SIG-M5 treated with dmso at 0.1 percent for 504 hours (cell line): ENCODE results near the gene PRKRIP1.
A peak's percentile ranks its signal among the peaks of the same experiment; 100 is the strongest.
"Not testable (repeated sequence)": the region's sequence is repeated elsewhere in the genome, so short reads cannot be mapped to it uniquely, and the experiment has no call there.

Source experiments
- DNase-seq: peaks from one replicate; lab custom pipeline; 2025; ENCODE audit not compliant: unreplicated experiment; lab: John Stamatoyannopoulos, UW

The PRKRIP1 gene

GRCh38 chr7:102429141-102429899, 33.2 kb downstream of the PRKRIP1 start:
- DNase-seq = no peak

GRCh38 chr7:102431617-102432298, 35.6 kb downstream of the PRKRIP1 start:
- DNase-seq = peak; percentile 3

DNA sequence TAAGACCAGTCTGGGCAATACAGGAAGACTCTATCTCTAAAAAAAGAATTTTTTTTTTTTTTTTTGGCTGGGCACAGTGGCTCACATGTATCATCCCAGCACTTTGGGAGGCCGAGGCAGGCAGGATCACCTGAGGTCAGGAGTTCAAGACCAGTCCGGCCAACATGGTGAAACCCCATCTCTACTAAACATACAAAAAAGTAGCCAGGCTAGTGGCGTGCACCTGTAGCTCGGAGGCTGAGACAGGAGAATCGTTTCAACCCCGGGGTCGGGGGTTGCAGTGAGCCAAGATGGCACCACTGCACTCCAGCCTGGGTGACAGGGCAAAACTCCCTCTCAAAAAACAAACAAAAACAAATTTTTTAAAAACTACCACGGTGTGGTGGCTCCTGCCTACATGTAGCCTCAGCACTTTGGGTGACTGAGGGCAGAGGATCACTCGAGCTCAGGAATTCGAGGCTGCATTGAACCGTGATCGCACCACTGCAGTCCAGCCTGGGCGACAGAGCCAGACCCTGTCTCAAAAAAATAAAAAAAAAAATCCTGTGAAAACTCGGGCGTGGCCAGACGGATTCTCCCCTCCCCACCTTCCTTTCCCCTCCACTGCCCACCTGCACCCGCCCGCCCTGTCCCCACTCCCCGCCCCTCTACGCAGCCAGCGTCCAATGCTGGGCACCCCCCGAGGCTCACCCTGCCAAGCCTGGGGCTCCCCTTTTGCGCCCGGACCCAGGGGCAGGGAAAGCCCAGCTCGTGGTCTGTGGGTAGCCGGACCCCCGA, 36.5 kb downstream of the PRKRIP1 start:
- no peak for DNase-seq

GRCh38 chr7:102433219-102434038, 37.3 kb downstream of the PRKRIP1 start, which contains the start of gene ORAI2:
Gene ORAI2 (plus strand): TSS chr7:102433575. CDS start chr7:102438957, 5,382 bp downstream.
- peak; percentile 57 for DNase-seq

DNA sequence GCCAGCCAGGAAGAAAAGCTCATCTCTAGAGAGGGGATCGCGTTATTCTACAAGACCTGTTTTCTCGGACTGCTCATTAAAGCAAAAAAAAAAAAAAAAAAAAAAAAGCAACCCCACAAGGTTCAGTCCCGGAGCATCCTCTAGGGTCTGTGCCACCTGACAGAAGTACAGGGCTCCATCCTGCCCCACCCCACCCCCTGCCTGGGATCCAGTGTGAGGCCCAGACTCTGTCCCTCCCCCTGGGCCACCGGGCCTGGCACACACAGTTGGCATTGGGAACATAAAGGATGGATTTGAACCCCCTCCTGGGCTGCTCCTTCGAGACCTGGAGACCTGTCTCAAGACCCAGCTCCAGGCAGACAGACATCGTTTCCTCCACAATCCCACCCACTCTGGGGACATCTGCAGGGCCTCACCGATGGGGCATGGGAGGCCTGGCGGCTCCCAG, 37.9 kb downstream of the PRKRIP1 start:
- no peak for DNase-seq

- no peak for DNase-seq
Observed at GRCh38 chr7:102436118-102436517, 40.0 kb downstream of the PRKRIP1 start.

- peak; percentile 13 for DNase-seq
Observed at GRCh38 chr7:102439963-102440795, 44.0 kb downstream of the PRKRIP1 start.

DNA sequence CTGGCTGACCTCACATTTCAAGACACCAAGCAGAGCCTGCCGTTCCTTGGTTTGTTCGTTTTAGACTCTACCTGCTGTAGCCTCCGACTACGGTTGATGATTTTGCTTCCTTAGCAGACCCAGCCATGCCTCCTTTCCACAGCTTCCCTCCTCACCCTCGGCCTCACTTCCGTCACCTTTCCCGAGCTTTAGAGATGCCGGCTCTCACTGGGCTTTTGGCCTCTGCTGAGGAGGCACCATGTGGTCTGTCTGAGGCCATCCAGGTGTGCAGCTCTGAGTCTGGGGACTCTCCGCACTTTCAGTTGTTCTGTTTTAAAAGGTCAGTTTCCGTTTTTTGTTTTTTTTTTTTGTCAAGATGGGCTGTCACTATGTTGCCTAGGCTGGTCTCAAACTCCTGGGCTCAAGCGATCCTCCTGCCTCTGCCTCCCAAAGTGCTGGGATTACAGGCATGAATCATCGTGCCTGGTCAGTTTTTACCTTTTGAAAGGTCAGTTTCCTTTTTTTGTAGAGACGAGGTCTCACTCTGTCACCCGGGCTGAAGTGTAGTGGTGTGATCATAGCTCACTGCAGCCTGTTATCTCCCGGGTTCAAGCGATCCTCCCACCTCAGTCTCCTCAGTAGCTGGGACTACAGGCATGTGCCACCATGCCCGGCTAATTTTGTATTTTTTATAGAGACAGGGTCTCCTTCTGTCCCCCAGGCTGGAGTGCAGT, 49.0 kb downstream of the PRKRIP1 start:
- no peak for DNase-seq

- no peak for DNase-seq
Observed at GRCh38 chr7:102445674-102446071, 49.5 kb downstream of the PRKRIP1 start.

DNA sequence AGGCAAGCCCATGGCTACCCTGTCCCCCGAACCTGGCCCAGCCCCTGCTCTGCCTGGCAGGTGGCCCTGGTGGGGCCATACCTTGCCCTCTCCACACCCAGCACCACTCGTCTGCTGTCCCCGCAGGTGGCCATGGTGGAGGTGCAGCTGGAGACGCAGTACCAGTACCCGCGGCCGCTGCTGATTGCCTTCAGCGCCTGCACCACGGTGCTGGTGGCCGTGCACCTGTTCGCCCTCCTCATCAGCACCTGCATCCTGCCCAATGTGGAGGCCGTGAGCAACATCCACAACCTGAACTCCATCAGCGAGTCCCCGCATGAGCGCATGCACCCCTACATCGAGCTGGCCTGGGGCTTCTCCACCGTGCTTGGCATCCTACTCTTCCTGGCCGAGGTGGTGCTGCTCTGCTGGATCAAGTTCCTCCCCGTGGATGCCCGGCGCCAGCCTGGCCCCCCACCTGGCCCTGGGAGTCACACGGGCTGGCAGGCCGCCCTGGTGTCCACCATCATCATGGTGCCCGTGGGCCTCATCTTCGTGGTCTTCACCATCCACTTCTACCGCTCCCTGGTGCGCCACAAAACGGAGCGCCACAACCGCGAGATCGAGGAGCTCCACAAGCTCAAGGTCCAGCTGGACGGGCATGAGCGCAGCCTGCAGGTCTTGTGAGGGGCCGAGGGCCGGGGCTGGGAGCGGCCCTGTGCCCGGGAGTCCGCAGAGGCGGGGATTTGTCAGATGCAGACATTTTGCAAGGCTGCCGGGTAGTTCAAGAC, 50.4 kb downstream of the PRKRIP1 start:
- DNase-seq = no peak

GRCh38 chr7:102447311-102447710, 51.1 kb downstream of the PRKRIP1 start:
- no peak for DNase-seq

GRCh38 chr7:102449136-102449535, 53.0 kb downstream of the PRKRIP1 start:
- no peak for DNase-seq

DNA sequence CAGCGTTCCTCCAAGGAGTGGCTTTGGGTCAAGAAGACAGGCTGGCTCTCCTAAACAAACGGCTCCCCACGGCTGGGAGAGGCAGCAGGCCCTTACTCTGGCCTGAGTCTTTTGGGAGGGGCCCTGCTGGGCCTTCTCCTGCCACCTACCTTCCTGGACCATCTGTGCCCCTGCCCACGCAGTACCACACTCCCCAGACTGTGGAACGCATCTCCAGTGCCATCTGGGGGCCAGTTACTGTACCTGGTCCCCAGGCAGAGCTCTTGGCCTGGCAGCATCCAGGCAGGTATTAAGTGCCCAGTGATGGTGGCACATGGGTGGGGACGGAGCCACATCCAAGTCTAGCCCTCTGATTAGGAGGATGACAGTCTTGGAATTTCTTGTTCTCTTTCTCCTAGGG, 54.1 kb downstream of the PRKRIP1 start:
- no peak for DNase-seq

GRCh38 chr7:102451371-102452054, 55.4 kb downstream of the PRKRIP1 start:
- DNase-seq = no peak

DNA sequence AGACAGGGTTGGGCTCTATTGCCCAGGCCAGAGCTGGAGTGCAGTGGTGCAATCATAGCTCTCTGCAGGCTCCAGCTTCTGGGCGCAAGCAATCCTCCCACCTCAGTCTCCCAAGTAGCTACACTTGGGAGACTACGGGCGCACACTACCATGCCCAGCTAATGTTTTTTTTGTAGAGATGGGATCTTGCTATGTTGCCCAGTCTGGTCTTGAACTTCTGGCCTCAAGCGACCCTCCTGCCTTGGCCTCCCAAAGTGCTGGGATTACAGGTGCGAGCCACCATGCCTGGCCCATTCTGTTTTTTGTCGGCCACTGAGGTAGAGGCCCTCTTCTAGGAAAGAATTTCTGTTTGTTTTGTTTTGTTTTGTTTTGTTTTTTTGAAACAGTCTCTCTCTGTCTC, 56.3 kb downstream of the PRKRIP1 start:
- DNase-seq = no peak

DNA sequence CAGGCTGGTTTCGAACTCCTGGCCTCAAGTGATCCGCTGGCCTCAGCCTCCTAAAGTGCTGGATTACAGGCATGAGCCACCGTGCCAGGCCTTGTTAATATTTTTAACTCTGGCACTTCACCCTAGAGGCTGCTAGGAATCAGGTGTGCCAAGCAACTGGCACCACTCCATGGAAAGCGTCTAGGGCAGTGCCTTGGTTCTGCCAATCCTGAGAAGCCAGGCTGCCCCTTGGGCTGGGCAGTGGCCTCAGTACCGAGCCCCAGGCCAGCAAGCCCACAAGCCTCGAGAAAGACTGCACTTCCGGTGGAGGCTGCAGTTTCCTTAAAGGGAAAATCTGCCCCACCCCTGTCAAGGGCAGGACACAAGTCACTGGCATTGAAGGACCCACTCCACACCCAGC, 57.2 kb downstream of the PRKRIP1 start:
- DNase-seq = no peak

- no peak for DNase-seq
Observed at GRCh38 chr7:102454468-102454867, 58.3 kb downstream of the PRKRIP1 start.

DNA sequence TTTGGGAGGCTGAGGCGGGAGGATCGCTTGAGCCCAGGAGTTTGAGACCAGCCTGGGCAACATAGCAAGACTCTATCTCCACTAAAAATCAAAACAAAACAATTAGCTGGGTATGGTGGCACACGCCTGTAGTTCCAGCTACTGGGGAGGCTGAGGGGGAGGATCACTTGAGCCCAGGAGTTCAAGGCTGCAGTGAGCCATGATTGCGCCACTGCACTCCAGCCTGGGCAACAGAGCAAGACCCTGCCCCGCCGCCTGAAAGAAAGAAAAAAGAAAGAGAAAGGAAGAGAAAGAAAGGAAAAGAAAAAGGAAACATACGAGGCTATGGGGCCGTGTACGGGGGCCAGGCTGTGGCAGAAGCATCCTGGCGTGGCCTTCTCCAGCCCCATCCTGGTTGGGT, 58.8 kb downstream of the PRKRIP1 start:
- DNase-seq = not testable (repeated sequence)
